Body of pancreas (tissue), 4 donors: ENCODE results near the gene SLC36A1. TPM values are rescaled to one million over a fixed set of nuclear protein-coding genes. Genes with fewer than 3 reads are reported as not detected.
A peak's percentile ranks its signal among the peaks of the same experiment; 100 is the strongest.

Source experiments
- ATAC-seq: fragments of 150-250 bp; one replicate; pipeline ENCODE4 v1.9.1; 2016
- DNase-seq, 4 donors: peaks; one replicate each; pipeline ENCODE4 v3.0.0-alpha.2; 2019
- H3K27ac ChIP-seq, 4 donors: fragments of 200-600 bp; sonication (generic); 1 replicate in 3 of 4; 2 replicates in 1 of 4; pipeline versions ENCODE4 v1.5.1 to v1.6.1; 2016 to 2019; ENCODE audit warnings: mild to moderate bottlenecking in 1 of 4, mixed read lengths in 1 of 4, moderate library complexity in 1 of 4
- H3K27me3 ChIP-seq, 2 donors: fragments of 200-600 bp; sonication (generic); one replicate each; pipeline ENCODE4 v1.6.0; 2016; ENCODE audit warnings: mild to moderate bottlenecking in 1 of 2
- H3K36me3 ChIP-seq, 2 donors: fragments of 200-600 bp; sonication (generic); replicated peaks in 1 of 2; 2 replicates each; pipeline ENCODE4 v1.5.1; 2016; ENCODE audit warnings: low read depth in 2 of 2; ENCODE audit not compliant: insufficient read depth in 1 of 2
- H3K4me1 ChIP-seq: fragments of 200-600 bp; sonication (generic); one replicate; pipeline ENCODE4 v1.6.0; 2016
- H3K4me3 ChIP-seq, 2 donors: fragments of 200-600 bp; sonication (generic); 1 replicate in 1 of 2; 2 replicates in 1 of 2; pipeline ENCODE4 v1.5.1; 2016 to 2019
- H3K9me3 ChIP-seq, 3 donors: fragments of 200-600 bp; sonication (generic); 1 replicate in 2 of 3; 2 replicates in 1 of 3; pipeline ENCODE4 v1.5.1; 2016
- POLR2A ChIP-seq, 3 donors: fragments of 450-650 bp; IDR thresholded peaks; one replicate each; pipeline ENCODE4 v1.6.1; 2016; ENCODE audit warnings: antibody characterized with exemption in 3 of 3, mild to moderate bottlenecking in 2 of 3
- WGBS, 2 donors: methylation state at CpG; one replicate each; pipeline ENCODE4 v1.1.5; 2017; 5-methylcytosine and 5-hydroxymethylcytosine counted together
- intact Hi-C: fragments of 100-400 bp; cut with DNase I; formaldehyde crosslinking; loops from one replicate; pipeline ENCODE4 v1.15.1; 2023
- total RNA-seq, 2 donors: library from RNA; depleted of rRNA; stranded (reverse); fragments of >200 nt; gene quantifications; one replicate each; pipeline ENCODE4 v1.1.0, GENCODE V29; 2016
- TF ChIP-seq, protein P1 (sequence below), 7 experiments: fragments of 450-650 bp in 4 of 7; fragments of 200-600 bp in 3 of 7; sonication (generic) in 3 of 7; IDR thresholded peaks; one replicate each; pipeline ENCODE4 v1.5.1; 2016 to 2019; ENCODE audit warnings: antibody characterized with exemption in 7 of 7

The SLC36A1 gene
- total RNA-seq, 2 donors from 2014 or later: 6.5 to 12.5 TPM

GRCh38 chr5:151448038-151448985 lies 909 bp downstream of the SLC36A1 start:
- Histone ChIP-seq H3K27me3 (no peaks in the 10 kb centered on the region), H3K27ac (peak overlapping the region; percentile 8 to 54 (median 43)), H3K9me3 (no peaks in the 10 kb centered on the region), H3K4me1 (peaks cover 9% of the 10 kb centered on the region), H3K36me3 (no peaks in the 10 kb centered on the region), H3K4me3 (peak overlapping the region; percentile 76 to 77)
- 6 to 10% methylated on average over 14 to 24 of the region's 24 CpGs for WGBS, 2 donors
- intact Hi-C loops: no loop called here
- ATAC-seq (peak; percentile 54), DNase-seq (peak; percentile 28 to 58 (median 37))
- TF ChIP-seq, protein P1, sequence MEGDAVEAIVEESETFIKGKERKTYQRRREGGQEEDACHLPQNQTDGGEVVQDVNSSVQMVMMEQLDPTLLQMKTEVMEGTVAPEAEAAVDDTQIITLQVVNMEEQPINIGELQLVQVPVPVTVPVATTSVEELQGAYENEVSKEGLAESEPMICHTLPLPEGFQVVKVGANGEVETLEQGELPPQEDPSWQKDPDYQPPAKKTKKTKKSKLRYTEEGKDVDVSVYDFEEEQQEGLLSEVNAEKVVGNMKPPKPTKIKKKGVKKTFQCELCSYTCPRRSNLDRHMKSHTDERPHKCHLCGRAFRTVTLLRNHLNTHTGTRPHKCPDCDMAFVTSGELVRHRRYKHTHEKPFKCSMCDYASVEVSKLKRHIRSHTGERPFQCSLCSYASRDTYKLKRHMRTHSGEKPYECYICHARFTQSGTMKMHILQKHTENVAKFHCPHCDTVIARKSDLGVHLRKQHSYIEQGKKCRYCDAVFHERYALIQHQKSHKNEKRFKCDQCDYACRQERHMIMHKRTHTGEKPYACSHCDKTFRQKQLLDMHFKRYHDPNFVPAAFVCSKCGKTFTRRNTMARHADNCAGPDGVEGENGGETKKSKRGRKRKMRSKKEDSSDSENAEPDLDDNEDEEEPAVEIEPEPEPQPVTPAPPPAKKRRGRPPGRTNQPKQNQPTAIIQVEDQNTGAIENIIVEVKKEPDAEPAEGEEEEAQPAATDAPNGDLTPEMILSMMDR (IDR thresholded peaks at IDR 0.05): peak in 3 of 7 experiments; percentile 13 to 17 (median 14)
- no peak for TF ChIP-seq POLR2A (IDR thresholded peaks at IDR 0.05)

- Histone ChIP-seq H3K4me1 (peaks cover 9% of the 10 kb centered on the region), H3K27ac (no peak overlapping the region), H3K9me3 (no peaks in the 10 kb centered on the region), H3K27me3 (no peaks in the 10 kb centered on the region), H3K36me3 (no peaks in the 10 kb centered on the region), H3K4me3 (no peak overlapping the region)
- no peak for ATAC-seq
- no peak for DNase-seq
- TF ChIP-seq POLR2A (IDR thresholded peaks at IDR 0.05): no peak
- TF ChIP-seq, protein P1 (IDR thresholded peaks at IDR 0.05): no peak
- 54 to 62% methylated on average over 7 of the region's 7 CpGs for WGBS, 2 donors
- intact Hi-C loops: no loop called here
These were observed 1.9 kb downstream of the SLC36A1 start for GRCh38 chr5:151449297-151449696.

DNA sequence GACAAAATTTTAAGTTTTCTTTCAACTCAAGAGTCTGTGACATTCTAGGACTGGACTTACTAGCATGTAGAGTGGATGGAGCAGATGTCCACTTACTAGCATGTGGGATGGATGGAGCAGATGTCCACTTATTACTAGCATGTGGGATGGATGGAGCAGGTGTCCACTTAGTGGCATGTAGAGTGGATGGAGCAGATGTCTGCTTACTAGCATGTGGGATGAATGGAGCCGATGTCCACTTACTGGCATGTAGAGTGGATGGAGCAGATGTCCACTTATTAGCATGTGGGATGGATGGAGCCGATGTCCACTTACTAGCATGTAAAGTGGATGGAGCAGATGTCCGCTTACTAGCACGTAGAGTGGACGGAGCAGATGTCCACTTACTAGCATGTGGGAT lies 2.4 kb downstream of the SLC36A1 start:
- no peaks in the 10 kb centered on the region for H3K36me3 ChIP-seq
- H3K27me3 ChIP-seq: no peaks in the 10 kb centered on the region
- no peak overlapping the region for H3K4me3 ChIP-seq
- no peaks in the 10 kb centered on the region for H3K9me3 ChIP-seq
- intact Hi-C loops: loop anchor here (10.0 kb wide), 2 partner anchors 55 to 195 kb away; no protein-coding TSS in a partner anchor
- DNase-seq: no peak
- ATAC-seq: no peak
- H3K27ac ChIP-seq: no peak overlapping the region
- peaks cover 9% of the 10 kb centered on the region for H3K4me1 ChIP-seq
- TF ChIP-seq, protein P1 (IDR thresholded peaks at IDR 0.05): no peak
- TF ChIP-seq POLR2A (IDR thresholded peaks at IDR 0.05): no peak
- WGBS, 2 donors: 90 to 91% methylated on average over 5 of the region's 5 CpGs

DNA sequence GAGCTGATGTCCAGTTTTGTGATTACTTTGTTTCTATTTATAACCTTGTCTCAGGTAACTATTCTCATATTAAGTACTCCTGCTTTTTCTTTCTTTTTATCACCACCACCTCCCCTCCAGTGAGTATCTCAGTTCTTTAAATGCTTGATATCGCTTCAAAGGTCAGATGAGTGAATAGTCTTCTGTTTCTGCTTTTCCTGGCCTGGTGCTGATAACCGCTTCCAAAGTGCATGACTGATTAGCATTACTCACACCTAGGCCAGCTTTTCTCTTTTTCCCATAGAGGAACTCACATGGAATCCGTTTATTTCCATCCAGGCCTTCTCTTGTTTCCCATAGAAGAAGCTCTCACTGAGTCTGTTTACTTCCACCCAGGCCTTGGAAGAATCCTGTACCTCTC lies 3.2 kb downstream of the SLC36A1 start:
- no peaks in the 10 kb centered on the region for H3K36me3 ChIP-seq
- intact Hi-C loops: loop anchor here (10.0 kb wide), 2 partner anchors 54 to 194 kb away; no protein-coding TSS in a partner anchor
- H3K27ac ChIP-seq: no peak overlapping the region
- ATAC-seq (no peak), DNase-seq (no peak)
- WGBS, 2 donors: 75 to 90% methylated on average over 3 of the region's 3 CpGs
- H3K4me1 ChIP-seq: peaks cover 9% of the 10 kb centered on the region
- H3K9me3 ChIP-seq: no peaks in the 10 kb centered on the region
- TF ChIP-seq POLR2A (IDR thresholded peaks at IDR 0.05): no peak
- TF ChIP-seq, protein P1 (IDR thresholded peaks at IDR 0.05): no peak
- H3K27me3 ChIP-seq: no peaks in the 10 kb centered on the region
- no peak overlapping the region for H3K4me3 ChIP-seq
